NCI-H2227 (cell line): ENCODE results near the gene SLC16A5.
A peak's percentile ranks its signal among the peaks of the same experiment; 100 is the strongest.
"Not testable (repeated sequence)": the region's sequence is repeated elsewhere in the genome, so short reads cannot be mapped to it uniquely, and the experiment has no call there.

Source experiments
- DNase-seq: peaks from one replicate; lab custom pipeline; 2025; ENCODE audit not compliant: unreplicated experiment; lab: John Stamatoyannopoulos, UW

Gene SLC16A5

DNA sequence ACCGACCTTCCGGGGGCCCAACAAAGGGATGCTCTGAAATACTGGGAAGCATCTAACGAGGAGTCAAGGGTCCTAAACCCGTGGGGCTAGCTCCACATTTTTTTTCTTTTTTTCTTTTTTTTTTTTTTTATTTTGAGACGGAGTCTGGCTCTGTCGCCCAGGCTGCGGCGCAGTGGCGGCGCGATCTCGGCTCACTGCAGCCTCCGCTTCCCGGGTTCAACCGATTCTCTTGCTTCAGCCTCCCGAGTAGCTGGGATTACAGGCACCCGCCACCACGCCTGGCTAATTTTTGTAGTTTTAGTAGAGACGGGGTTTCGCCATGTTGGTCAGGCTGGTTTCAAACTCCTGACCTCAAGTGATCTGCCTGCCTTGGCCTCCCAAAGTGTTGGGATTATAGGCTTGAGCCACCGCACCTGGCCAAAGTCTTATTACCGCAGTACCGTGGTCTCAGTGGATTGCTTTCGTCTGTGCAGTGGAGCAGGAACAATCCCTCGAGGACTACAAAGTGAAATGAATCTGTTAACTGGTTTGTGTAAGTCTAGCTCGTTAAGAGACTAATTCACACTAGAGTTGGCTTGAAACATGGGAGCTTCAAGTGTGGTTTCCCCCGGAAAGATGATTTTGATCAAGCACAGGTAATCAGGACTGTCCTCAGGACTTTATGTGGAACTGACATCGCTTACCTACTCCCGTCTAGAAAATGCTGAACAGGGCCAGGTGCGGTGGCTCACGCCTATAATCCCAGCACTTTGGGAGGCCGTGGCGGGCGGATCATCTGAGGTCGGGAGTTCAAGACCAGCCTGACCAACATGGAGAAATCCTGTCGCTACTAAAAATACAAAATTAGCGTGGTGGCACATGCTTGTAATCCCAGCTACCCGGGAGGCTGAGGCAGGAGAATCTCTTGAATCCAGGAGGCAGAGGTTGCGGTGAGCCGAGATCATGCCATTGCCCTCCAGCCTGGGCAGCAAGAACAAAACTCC lies 44.6 kb downstream of the SLC16A5 start:
- DNase-seq, result not testable (repeated sequence)

DNA sequence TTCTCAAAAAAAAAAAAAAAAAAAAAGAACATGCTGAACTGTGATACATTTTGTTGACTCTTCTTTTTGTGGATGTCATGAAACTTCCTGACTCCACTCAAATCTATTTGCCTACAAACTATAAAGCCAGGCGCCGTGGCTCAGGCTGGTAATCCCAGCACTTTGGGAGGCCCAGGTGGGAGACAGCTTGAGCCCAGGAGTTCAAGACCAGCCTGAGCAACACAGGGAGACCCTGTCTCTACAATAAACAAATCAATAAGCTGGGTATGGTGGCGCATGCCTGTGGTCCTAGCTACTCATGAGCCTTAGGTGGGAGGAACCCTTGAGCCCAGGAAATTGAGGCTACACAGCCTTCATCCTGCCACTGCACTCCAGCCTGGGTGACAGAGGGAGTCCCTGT lies 45.2 kb downstream of the SLC16A5 start:
- no peak for DNase-seq

DNA sequence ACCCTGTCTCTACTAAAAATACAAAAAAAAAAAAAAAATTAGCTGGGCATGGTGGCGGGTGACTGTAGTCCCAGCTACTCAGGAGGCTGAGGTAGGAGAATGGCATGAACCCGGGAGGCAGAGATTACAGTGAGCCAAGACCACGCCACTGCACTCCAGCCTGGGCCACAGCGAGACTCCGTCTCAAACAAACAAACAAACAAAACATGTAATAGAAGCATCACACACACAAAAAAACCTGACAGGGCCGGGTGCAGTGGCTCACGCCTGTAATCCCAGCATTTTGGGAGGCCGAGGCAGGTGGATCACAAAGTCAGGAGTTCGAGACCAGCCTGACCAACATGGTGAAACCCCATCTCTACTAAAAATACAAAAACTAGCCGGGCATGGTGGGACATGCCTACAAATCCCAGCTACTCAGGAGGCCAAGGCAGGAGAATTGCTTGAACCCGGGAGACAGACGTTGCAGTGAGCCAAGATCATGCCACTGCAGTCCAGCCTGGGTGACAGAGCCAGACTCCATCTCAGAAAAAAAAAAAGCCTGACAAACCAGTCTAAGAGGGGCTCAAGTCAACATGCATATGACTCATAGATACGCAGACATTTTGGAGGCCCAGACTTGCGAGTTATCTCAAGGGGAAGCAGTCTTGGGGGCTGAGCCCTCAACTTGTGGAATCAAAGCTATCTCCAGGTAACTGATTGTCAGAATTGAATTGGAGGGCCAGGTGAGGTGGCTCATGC lies 46.0 kb downstream of the SLC16A5 start:
- not testable (repeated sequence) for DNase-seq

DNA sequence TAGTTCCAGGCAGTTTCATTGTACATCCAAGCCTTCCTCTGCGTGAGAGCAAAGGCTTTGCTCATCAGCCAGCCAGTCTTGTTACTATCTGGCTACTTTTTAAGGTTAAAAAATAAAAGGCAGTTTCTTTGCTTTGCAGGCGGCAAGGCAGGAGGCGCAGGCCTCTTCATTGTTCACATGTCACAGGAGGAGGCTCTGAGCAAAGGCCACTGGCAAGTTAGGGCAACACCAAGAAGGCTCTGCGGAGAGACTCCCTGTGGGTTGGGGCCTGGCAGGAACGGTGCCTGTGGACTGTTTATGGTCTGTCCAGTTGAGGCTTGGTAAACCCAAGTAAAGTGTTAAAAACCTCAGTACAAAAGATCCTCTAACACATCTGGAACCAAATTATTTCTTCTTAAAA lies 47.7 kb downstream of the SLC16A5 start:
- no peak for DNase-seq

DNA sequence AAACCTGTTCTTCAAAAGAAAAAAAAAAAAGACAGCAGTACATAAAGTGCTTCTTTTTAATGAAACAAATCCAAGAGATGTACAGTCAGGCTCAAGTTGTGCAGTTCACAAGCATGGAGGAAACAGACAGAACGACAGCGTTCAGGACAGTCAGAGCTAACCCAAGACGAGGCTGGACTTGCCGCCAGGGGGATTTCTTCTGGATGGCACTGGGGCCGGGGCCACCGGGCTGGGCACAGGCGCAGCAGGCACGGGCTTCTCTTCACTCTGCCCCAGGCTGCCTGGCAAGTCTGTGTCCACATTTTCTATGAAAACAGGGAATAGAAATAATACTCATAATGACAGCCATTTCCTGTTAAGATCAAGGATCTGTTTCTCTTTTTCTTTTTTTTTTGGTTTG lies 48.2 kb downstream of the SLC16A5 start:
- no peak for DNase-seq

DNA sequence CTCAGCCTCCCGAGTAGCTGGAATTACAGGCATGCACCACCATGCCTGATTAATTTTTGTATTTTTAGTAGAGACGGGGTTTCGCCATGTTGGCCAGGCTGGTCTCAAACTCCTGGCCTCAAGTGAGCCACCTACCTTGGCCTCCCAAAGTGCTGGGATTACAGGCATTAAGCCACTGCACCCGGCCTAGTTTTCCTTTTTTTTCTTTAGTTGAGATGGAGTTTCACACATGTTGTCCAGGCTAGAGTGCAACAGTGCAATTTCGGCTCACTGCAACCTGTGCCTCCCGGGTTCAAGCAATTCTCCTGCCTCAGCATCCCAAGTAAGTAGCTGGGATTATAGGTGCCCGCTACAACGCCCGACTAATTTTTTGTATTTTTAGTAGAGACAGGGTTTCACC lies 50.0 kb downstream of the SLC16A5 start:
- not testable (repeated sequence) for DNase-seq

DNA sequence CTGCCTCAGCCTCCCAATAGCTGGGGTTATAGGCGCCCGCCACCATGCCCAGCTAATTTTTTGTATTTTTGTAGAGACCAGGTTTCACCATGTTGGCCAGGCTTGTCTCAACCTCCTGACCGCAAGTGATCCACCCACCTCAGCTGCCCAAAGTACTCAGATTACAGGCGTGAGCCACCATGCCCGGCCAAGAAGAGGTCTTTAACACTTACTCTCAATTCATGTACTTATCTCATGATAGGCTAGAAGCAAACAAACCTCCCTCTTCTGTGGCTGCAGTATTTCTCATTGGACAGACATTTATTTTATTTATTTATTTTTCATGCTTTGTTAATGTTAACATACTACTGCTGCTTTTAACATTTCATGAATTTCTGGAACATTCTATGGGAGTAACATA lies 50.8 kb downstream of the SLC16A5 start:
- no peak for DNase-seq

DNA sequence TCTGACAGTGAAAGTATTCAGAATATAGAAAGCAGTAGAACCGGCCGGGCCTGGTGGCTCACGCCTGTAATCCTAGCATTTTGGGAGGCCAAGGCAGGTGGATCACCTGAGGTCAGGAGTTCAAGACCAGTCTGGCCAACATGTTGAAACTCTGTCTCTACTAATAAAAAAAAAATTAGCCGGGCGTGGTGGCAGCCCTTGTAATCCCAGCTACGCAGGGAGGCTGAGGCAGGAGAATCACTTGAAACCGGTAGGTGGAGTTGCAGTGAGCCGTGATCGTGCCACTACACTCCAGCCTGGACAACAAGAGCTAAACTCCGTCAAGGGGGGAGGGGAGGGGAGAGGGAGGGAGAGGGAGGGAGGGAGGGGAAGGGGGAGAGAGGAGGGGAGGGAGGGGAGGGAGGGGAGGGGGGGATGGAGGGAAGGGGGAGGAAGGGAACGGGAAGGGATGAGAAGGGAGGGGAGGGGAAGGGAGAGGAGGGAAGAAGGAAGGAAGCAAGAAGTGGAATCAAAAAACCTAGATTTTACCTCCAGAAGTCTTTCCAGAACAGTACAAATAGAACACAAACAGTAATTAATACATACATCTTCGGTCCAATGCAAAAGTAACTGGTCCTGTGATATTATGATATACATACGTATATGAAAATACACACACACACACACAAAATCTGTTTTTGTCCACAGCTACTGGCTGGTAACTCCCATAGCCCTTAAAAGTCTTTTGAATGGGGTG lies 54.6 kb downstream of the SLC16A5 start:
- no peak for DNase-seq

DNA sequence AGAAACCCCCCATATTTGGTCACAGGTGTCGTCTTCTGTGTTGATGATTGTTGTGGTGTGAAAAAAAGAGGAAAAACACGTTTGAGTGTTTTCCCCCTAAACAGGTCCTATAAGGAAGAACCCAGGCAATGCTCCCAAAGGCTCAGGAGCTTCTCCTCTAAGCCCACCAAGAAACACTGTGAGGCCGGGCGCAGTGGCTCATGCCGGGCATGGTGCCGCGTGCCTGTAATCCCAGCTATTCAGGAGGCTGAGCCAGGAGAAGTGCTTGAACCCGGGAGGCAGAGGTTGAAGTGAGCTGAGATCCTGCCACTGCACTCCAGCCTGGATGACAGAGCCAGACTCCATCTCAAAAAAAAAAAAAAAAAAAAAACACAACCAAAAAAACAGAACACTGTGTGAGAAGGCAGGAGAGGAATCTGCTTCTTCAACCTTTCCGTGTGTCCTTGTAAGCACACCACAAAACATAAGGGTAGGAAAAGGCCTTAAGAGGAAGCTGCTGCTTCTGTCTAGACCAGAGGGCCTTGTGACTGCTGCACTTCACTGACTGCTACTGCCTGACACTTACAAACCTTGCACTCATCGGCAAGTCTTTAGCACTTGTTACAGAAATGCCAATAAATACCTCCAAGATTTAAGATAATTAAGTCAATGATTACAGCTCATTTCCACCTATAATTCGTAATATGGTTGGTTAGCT lies 57.2 kb downstream of the SLC16A5 start:
- DNase-seq, result no peak

DNA sequence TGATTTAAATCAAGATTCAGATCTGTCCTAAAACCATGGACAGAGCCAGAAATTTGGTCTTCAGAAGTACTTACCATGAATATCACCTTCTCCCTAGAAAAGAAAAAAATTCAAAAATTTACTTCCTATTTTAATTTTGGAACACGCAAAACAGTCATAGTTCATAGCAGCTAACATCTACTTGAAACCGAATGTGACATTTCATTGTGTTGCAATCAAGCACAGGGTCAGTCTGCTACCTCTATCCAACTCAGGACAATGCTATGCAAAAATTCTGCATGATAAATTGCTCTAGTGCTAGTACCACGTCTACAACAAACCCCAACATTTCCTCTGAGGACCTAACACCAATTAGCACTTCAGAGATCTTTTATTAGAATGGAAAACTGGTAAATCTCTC lies 58.8 kb downstream of the SLC16A5 start:
- DNase-seq, result no peak

DNA sequence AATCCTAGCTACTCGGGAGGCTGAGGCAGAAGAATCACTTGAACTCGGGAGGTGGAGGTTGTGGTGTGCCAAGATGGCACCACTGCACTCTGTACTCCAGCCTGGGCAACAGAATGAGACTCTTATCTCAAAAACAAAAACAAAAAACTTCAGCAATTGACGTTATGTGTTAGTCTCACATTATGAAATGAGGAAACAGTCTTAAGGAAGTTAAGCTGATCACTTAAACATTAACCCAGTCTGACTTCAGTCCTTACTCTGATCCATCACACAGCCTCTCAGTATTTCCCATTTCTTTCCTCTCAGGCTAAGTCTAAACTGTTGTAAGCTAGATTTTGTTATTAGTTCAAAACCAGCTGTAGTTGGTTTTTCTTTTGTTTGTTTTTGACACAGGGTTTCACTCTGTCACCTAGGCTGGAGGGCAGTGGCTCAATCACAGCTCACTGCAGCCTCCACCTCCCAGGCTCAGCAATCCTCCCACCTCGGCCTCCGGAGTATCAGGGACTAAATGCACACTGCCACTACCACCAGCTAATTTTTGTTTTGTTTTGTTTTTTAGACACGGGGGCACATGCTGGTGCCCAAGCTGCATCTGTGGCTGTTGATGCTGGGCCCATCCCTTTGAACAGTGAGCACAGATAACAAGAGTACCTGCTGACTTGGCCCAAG lies 60.3 kb downstream of the SLC16A5 start:
- no peak for DNase-seq

DNA sequence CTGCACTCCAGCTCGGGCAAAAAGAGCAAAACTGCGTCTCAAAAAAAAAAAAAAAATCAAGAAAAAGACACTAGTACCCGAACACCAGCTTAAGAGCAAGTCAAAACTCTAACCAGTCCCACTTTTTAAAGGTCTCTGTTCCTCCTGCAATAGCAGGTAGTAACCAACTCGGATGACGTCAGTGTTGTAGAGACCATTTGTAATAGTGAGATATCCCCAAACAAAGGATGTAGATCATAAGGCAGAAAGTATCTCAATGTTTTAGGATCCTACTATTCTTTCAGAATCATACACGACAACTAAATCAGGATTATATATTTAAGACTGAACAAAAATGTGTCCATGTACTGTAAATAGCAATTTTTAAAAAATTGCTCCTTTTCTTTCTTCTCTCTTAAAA lies 64.2 kb downstream of the SLC16A5 start:
- peak; percentile 57 for DNase-seq

DNA sequence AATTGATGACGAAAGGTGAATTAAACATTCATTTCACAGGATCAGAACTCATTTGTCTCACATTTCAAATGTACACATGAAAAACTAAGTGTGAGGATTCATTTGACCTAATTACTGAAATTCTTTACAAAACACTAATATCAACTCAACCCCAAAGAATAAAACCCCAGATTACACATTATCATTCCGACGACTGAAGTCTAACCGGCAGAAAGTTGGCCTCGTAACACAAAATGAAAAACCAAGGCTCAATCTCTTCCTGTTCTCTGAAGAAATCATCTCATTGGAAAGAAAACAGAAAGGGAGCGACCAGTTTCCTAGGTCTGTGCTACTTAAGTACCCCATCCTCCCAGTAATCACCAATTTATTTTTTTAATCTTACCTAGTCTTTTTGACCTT lies 64.8 kb downstream of the SLC16A5 start:
- DNase-seq, result no peak

DNA sequence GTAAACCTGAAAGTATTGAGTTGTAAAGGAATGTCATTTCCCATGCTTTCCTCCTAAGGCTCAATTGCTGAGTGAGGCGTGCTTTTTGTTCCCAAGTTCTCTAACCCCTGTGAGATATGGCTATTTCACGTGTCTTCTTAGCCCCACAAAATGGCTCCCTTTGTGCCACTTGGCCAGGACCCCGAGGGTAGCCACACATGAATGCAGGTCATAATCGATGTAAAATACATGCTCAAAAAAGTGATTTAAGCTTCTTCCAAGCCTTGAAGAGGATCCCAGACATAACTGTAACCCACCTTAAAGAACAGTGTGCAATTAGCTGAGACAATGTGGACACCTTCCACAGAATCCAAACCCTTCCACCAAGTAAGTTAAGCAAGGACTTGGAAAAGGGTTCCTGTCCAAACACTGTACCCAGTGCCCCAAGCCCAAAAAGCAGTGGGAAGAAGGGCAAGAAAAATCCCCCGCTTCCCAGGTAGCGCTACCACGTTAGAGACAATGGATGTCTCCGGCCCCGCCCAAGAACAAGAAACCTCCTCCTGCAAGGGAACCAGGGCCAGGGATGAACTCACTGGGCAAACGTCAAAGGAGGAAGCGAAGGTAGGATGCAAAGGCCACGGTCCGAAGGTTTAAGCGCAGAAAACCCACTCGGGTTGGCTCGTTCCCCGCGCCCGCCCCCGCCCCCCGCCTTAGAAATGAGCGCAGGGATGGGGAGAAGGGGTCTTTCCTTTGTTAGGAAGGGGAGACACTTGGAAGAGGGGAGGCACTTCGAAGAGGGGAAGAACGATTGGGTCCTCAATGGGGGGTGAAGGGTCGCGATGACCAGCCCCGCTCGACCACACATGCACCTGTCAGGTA lies 65.4 kb downstream of the SLC16A5 start:
- DNase-seq, result peak; percentile 60

DNA sequence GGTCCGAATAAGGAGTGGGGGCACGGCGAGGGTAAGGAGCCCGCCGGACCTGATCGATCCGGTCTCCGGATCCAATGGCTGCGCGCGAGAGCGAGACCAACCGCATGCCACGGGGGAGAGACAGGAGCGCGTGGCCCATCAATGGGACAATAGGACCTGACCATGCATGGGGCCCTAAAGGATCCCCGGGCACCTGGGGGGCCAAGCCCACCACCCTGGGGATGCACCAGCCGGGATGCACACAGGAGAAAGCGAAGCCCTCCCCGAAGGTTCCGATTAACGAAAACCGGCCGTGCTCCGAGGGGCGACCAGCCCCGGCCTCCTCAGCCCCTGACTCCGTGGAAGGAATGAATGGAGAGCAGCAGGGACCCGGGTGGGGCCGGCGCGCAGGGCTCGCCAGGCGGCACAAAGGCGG lies 66.0 kb downstream of the SLC16A5 start:
- peak; percentile 58 for DNase-seq

DNA sequence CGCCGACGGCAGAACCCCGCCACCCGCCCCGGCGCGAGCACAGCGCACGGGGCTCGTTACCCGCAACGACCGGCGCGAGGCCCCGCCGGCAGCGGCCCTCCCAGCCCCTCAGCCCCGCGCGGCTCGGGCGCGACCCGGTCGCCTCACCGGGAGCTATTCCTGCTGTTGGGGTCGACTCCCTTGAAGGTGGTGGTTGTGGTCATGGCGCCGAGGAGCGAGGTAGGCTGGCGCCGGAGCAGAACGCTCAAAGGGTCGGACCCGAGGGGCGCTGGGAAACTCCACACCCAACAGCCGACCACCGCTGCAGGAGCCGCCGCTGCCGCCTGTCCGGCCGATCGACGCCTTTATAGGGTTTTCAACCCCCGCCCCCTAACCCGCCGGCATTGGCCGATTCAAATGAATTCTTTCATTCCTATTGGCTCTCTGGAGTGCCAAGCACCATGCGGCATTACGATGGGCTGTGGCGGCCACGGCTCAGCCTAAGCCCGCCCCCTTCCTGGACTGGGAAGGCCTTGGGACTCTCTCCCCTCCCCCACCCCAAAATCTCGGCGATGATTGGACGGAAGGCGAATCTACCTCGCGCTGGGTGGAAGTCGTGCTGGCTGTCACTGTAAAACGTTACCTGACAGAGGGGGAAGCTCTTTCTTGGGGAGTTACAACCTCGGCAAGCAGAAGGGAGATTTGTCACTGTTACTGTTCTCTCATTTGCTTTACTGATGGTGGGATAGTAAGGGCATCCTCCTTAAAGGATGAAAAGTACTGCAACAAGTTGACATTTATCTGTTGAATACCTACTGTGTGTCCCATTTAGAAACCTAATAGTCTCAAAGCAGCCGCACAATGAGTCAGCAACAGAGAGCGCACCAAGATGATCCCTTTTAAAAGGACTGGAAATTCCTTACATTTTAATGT lies 66.7 kb downstream of the SLC16A5 start, which contains the start of gene JPT1:
JPT1 (minus strand) TSS at position 318 of the 912 bp plus-strand sequence; CDS start at position 203, 115 bp downstream.
- DNase-seq, result peak; percentile 99

DNA sequence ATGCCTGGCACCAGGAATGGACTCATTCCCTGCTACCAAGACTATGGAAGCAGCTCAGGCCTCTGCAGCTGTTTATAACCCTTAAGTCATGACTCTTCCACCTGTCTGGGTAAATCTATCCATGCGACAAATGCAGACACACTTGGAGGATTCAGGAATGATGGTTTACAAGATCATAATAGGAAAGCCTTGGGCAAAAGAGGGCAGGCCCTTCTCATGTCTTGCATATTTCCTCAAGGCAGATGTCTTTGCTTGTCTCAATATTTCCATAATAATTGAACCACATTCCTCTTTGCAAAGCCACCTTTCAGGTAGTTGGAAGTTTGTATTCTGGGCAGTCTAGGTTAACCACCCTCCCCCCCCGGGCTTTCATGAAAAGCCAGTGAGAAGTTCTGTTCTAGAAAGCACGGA lies 67.4 kb downstream of the SLC16A5 start:
- DNase-seq, result no peak
